Testis (tissue), 2 donors: Measurements from ENCODE around the gene LRP1.

Experiments used
- CTCF ChIP-seq, 3 experiments: fragments of 450-650 bp in 2 of 3; fragments of 200-600 bp in 1 of 3; sonication (generic) in 1 of 3; IDR thresholded peaks; one replicate each; pipeline ENCODE4 v1.5.1; 2016 to 2019; ENCODE audit warnings: antibody characterized with exemption in 3 of 3, mild to moderate bottlenecking in 2 of 3, moderate library complexity in 1 of 3
- POLR2A ChIP-seq: fragments of 450-650 bp; IDR thresholded peaks from one replicate; pipeline ENCODE4 v1.6.1; 2017; ENCODE audit warnings: antibody characterized with exemption, mild to moderate bottlenecking, moderate library complexity

GRCh38 chr12:57133013-57133569, 4.8 kb downstream of the LRP1 start:
- TF ChIP-seq POLR2A (no peak), CTCF (IDR thresholded peaks at IDR 0.05) (no peak)
